Measurements from ENCODE around the gene OXCT1. TPM values are rescaled to one million over a fixed set of nuclear protein-coding genes. Genes with fewer than 3 reads are reported as not detected.

Gene OXCT1
- total and polyA plus RNA-seq, 2 of the 4 experiments (the other 2 are of a cell fraction), result 14.2 to 16.3 TPM

DNA sequence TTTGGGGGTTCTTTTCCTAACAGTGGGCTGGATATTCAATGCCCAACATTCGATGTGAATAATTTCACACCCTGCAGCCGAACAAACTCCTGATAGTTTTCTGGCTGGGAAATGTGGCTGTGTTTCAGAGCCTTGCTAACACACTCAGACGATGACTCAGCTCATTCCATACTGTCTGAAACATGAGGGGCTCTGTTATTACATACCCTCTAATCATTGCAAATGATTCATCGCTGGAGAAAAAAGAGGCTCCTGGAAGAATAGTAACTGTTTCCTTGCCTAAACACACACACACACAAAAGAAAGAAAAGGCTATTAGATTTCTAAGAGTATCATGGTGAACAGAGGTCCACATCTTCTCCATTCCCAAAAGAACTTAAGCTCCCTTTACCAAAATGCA is 75.8 kb downstream of the OXCT1 start:
- peak overlapping the region; percentile 86 for H3K4ac ChIP-seq (ENCODE audit: low read depth, low read length)
- 0 out of 2 replicates have a peak, but pooled peaks cover 1% of the 10 kb centered on the region for H3K36me3 ChIP-seq (ENCODE audit: control insufficient read depth, insufficient read depth, low read length)
- BruUV-seq (replicated peaks), result no TSS peak
- H2AFZ ChIP-seq (replicated peaks; ENCODE audit: low read length, poor library complexity), result peak overlapping the region; percentile 72
- peak overlapping the region; percentile 97 for H2BK5ac ChIP-seq (ENCODE audit: low read depth, low read length, poor library complexity, severe bottlenecking)
- DNase-seq (peak; percentile 98), ATAC-seq (ENCODE audit: low read depth) (peak; percentile 90)
- no peaks in the 10 kb centered on the region for H4K20me1 ChIP-seq (ENCODE audit: insufficient read depth, low read length)
- H4K91ac ChIP-seq (ENCODE audit: insufficient read depth, low read depth, low read length), result peak overlapping the region; percentile 95
- peak overlapping the region; percentile 93 for H3K4me2 ChIP-seq (ENCODE audit: low read depth, low read length)
- ChIA-PET POLR2A (ENCODE audit: unreplicated experiment) (no interaction called here), CTCF (interaction anchor here (0.9 to 1.4 kb wide), 2 partner anchors 9 to 79 kb away, joined by 3 to 4 read pairs; no protein-coding TSS in a partner anchor)
- peaks cover 0 to 12% of the 10 kb centered on the region in 2 experiments; a peak in 2 of 4 replicates for H3K79me1 ChIP-seq (ENCODE audit: low read depth in 1 of 2, low read length in 2 of 2)
- peak overlapping the region; percentile 75 for H3K27ac ChIP-seq (ENCODE audit: insufficient read depth, low read length)
- peak; percentile 72 for TF ChIP-seq BHLHE40 (IDR thresholded peaks at IDR 0.05; ENCODE audit: low read depth, low read length)
- peak; percentile 99 for TF ChIP-seq FOS (IDR thresholded peaks at IDR 0.05; ENCODE audit: low read depth, low read length)
- TF ChIP-seq MXI1 (IDR thresholded peaks at IDR 0.05; ENCODE audit: borderline replicate concordance, low read depth, low read length), result no peak
- TF ChIP-seq, protein P1, sequence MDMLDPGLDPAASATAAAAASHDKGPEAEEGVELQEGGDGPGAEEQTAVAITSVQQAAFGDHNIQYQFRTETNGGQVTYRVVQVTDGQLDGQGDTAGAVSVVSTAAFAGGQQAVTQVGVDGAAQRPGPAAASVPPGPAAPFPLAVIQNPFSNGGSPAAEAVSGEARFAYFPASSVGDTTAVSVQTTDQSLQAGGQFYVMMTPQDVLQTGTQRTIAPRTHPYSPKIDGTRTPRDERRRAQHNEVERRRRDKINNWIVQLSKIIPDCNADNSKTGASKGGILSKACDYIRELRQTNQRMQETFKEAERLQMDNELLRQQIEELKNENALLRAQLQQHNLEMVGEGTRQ (IDR thresholded peaks at IDR 0.05; ENCODE audit: low read depth, low read length), result no peak
- TF ChIP-seq, protein P2, sequence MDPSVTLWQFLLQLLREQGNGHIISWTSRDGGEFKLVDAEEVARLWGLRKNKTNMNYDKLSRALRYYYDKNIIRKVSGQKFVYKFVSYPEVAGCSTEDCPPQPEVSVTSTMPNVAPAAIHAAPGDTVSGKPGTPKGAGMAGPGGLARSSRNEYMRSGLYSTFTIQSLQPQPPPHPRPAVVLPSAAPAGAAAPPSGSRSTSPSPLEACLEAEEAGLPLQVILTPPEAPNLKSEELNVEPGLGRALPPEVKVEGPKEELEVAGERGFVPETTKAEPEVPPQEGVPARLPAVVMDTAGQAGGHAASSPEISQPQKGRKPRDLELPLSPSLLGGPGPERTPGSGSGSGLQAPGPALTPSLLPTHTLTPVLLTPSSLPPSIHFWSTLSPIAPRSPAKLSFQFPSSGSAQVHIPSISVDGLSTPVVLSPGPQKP (IDR thresholded peaks at IDR 0.05; ENCODE audit: borderline replicate concordance, low read depth, low read length), result no peak
- no peak for TF ChIP-seq SMC3 (IDR thresholded peaks at IDR 0.05; ENCODE audit: low read depth, low read length)
- TF ChIP-seq POLR2A (IDR thresholded peaks at IDR 0.05; ENCODE audit: low read depth, low read length), result 0 out of 2 replicates have a peak, but pooled peaks have one; percentile 18
- TF ChIP-seq RFX5 (IDR thresholded peaks at IDR 0.05; ENCODE audit: low read depth, low read length), result no peak
- peak; percentile 72 for TF ChIP-seq CEBPB (IDR thresholded peaks at IDR 0.05; ENCODE audit: low read depth, low read length)
- TF ChIP-seq RAD21 (IDR thresholded peaks at IDR 0.05; ENCODE audit: low read length), result no peak
- TF ChIP-seq, protein P3, sequence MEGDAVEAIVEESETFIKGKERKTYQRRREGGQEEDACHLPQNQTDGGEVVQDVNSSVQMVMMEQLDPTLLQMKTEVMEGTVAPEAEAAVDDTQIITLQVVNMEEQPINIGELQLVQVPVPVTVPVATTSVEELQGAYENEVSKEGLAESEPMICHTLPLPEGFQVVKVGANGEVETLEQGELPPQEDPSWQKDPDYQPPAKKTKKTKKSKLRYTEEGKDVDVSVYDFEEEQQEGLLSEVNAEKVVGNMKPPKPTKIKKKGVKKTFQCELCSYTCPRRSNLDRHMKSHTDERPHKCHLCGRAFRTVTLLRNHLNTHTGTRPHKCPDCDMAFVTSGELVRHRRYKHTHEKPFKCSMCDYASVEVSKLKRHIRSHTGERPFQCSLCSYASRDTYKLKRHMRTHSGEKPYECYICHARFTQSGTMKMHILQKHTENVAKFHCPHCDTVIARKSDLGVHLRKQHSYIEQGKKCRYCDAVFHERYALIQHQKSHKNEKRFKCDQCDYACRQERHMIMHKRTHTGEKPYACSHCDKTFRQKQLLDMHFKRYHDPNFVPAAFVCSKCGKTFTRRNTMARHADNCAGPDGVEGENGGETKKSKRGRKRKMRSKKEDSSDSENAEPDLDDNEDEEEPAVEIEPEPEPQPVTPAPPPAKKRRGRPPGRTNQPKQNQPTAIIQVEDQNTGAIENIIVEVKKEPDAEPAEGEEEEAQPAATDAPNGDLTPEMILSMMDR (conservative IDR thresholded peaks at IDR 0.05; ENCODE audit: low read depth, low read length), result no peak
- TF ChIP-seq CHD1 (IDR thresholded peaks at IDR 0.05; ENCODE audit: low read depth, low read length), result no peak
- no peak for TF ChIP-seq MAZ (IDR thresholded peaks at IDR 0.05; ENCODE audit: borderline replicate concordance, low read depth, low read length)
- TF ChIP-seq MAFK (IDR thresholded peaks at IDR 0.05; ENCODE audit: low read depth, low read length), result peak; percentile 89
- no peak for TF ChIP-seq RCOR1 (IDR thresholded peaks at IDR 0.05; ENCODE audit: insufficient replicate concordance, low read length)
- TF ChIP-seq NFE2L2 (IDR thresholded peaks at IDR 0.05; ENCODE audit: low read depth, low read length), result peak; percentile 99
- H4K8ac ChIP-seq (ENCODE audit: low read depth in 2 of 2, low read length in 2 of 2), result peak overlapping the region; percentile 31 to 90
- H3K23ac ChIP-seq (ENCODE audit: low read depth, low read length), result peak overlapping the region; percentile 77
- peak overlapping the region; percentile 90 for H2BK20ac ChIP-seq (ENCODE audit: low read depth, low read length)
- peak overlapping the region; percentile 61; the same call in 1 of the 2 replicates for H3K9ac ChIP-seq (ENCODE audit: low read depth, low read length)
- in situ Hi-C loops (cut with MboI; ENCODE audit: low sequenced_read_pairs) (no loop called here), intact Hi-C loops (cut with micrococcal nuclease) (no loop called here), dilution Hi-C loops (cut with HindIII; ENCODE audit: low sequenced_read_pairs, unreplicated experiment) (no loop called here)
- peak overlapping the region; percentile 87; the same call in 2 of the 3 replicates for H2BK15ac ChIP-seq (ENCODE audit: low read depth, low read length)
- no peak overlapping the region for H2AK9ac ChIP-seq (replicated peaks; ENCODE audit: low read depth, low read length, poor library complexity)
- H3K14ac ChIP-seq (replicated peaks; ENCODE audit: low read depth, low read length), result peak overlapping the region; percentile 68
- no peaks in the 10 kb centered on the region for H3K27me3 ChIP-seq (ENCODE audit: control insufficient read depth, insufficient read depth, low read length)
- no peak overlapping the region for H3K4me3 ChIP-seq (ENCODE audit: insufficient read depth, low read depth, low read length)
- H2BK120ac ChIP-seq (ENCODE audit: low read depth, low read length), result peak overlapping the region; percentile 91
- peak overlapping the region; percentile 92 for H4K5ac ChIP-seq (ENCODE audit: low read depth, low read length)
- H2AK5ac ChIP-seq (ENCODE audit: low read depth, low read length), result peak overlapping the region; percentile 75; the same call in 1 of the 2 replicates
- no peaks in the 10 kb centered on the region for H3K9me3 ChIP-seq (ENCODE audit: control insufficient read depth, insufficient read depth, low read length)
- H3K4me1 ChIP-seq (ENCODE audit: control insufficient read depth, insufficient read depth, low read length), result peaks cover 21% of the 10 kb centered on the region
- H3K56ac ChIP-seq (ENCODE audit: extremely low read depth, insufficient read depth, low read length), result peak overlapping the region; percentile 71
- 0 out of 2 replicates have a peak, but pooled peaks cover 7% of the 10 kb centered on the region for H3K9me1 ChIP-seq (ENCODE audit: insufficient read depth, low read length)
- WGBS, 2 experiments (ENCODE audit: extremely low coverage in 2 of 2, insufficient read length in 1 of 2), result no CpG with 5 or more reads among the region's 4 CpGs
- peak overlapping the region; percentile 94 for H3K18ac ChIP-seq (ENCODE audit: low read depth, low read length)
